Mucosa of rectum (tissue), 2 donors: ENCODE results near the gene ERG.

Experiments
- H3K27ac ChIP-seq, 2 donors: one replicate each; pipeline ENCODE4 v1.7.0; 2013; ENCODE audit warnings: inconsistent platforms in 2 of 2, low read depth in 2 of 2, low read length in 2 of 2
- H3K27me3 ChIP-seq, 2 donors: one replicate each; pipeline ENCODE4 v1.7.0; 2013; ENCODE audit warnings: low read length in 2 of 2; ENCODE audit not compliant: control insufficient read depth in 2 of 2, insufficient read depth in 2 of 2
- H3K36me3 ChIP-seq, 2 donors: one replicate each; pipeline ENCODE4 v1.7.0; 2013; ENCODE audit warnings: low read length in 2 of 2; ENCODE audit not compliant: control insufficient read depth in 2 of 2, insufficient read depth in 2 of 2
- H3K4me1 ChIP-seq, 2 donors: one replicate each; pipeline ENCODE4 v1.7.0; 2013; ENCODE audit warnings: low read length in 2 of 2, mild to moderate bottlenecking in 1 of 2; ENCODE audit not compliant: control insufficient read depth in 2 of 2, insufficient read depth in 2 of 2
- H3K4me3 ChIP-seq, 2 donors: one replicate each; pipeline ENCODE4 v1.7.0; 2013; ENCODE audit warnings: low read length in 2 of 2
- H3K9ac ChIP-seq, 2 donors: one replicate each; pipeline ENCODE4 v1.7.0; 2013; ENCODE audit warnings: low read length in 2 of 2, low read depth in 1 of 2, mild to moderate bottlenecking in 1 of 2
- H3K9me3 ChIP-seq, 2 donors: one replicate each; pipeline ENCODE4 v1.7.0; 2013; ENCODE audit warnings: low read length in 2 of 2; ENCODE audit not compliant: control insufficient read depth in 2 of 2
- donor health status: healthy.
- donor health status: Normal muscosa, but diverticular disease.

Gene ERG

DNA sequence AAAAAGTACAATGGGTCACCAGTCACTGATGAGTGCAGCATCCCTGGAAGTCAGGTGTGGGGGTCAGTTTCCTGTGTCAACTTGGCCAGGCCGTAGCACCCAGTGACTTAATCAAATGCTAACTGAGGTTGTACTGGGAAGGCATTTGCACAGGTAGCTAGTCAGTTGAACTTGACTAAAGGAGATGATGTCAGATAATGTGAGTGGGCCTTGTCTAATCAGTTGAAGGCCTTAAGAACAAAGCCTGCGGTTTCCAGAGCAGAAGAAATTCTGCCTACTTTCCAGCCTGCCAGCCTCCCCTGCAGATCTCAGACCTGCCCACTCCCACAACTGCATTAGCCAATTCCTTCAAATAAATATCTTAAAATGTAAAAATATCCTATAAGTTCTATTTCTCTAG is 57.1 kb downstream of the ERG start:
- no peak overlapping the region for H3K9ac ChIP-seq
- H3K4me1 ChIP-seq: no peaks in the 10 kb centered on the region
- H3K27ac ChIP-seq: no peak overlapping the region
- H3K4me3 ChIP-seq: no peak overlapping the region
- no peaks in the 10 kb centered on the region for H3K27me3 ChIP-seq
- no peaks in the 10 kb centered on the region for H3K36me3 ChIP-seq
- no peaks in the 10 kb centered on the region for H3K9me3 ChIP-seq

GRCh38 chr21:38440746-38441145 is 57.5 kb downstream of the ERG start:
- H3K9ac ChIP-seq: no peak overlapping the region
- H3K36me3 ChIP-seq: no peaks in the 10 kb centered on the region
- H3K4me1 ChIP-seq: no peaks in the 10 kb centered on the region
- no peak overlapping the region for H3K4me3 ChIP-seq
- H3K27ac ChIP-seq: no peak overlapping the region
- no peaks in the 10 kb centered on the region for H3K9me3 ChIP-seq
- H3K27me3 ChIP-seq: no peaks in the 10 kb centered on the region

DNA sequence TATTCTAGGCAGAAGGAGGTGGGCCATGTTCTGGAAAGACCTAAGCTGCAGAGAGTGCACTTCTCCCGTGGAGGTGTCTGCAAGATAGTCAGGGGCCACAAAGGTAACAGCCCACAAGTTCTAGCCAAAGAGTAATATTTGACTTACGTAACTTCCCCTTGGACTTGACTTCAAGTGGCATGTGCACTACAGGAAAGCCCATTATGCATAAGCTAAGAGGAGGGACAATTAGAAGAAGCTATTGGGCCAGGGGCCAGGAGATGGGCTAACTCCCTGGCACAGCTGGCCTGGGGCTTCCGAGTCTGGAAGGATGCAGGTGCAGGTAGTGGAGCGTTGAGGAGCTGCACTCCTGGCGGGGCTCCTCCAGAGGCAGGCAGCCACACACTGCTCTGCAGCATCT is 58.3 kb downstream of the ERG start:
- no peaks in the 10 kb centered on the region for H3K27me3 ChIP-seq
- no peak overlapping the region for H3K9ac ChIP-seq
- H3K27ac ChIP-seq: no peak overlapping the region
- H3K4me3 ChIP-seq: no peak overlapping the region
- no peaks in the 10 kb centered on the region for H3K4me1 ChIP-seq
- no peaks in the 10 kb centered on the region for H3K9me3 ChIP-seq
- H3K36me3 ChIP-seq: no peaks in the 10 kb centered on the region

GRCh38 chr21:38439426-38439825 is 58.9 kb downstream of the ERG start:
- H3K27ac ChIP-seq: no peak overlapping the region
- no peak overlapping the region for H3K4me3 ChIP-seq
- H3K27me3 ChIP-seq: no peaks in the 10 kb centered on the region
- H3K9me3 ChIP-seq: no peaks in the 10 kb centered on the region
- H3K36me3 ChIP-seq: no peaks in the 10 kb centered on the region
- no peaks in the 10 kb centered on the region for H3K4me1 ChIP-seq
- H3K9ac ChIP-seq: no peak overlapping the region

DNA sequence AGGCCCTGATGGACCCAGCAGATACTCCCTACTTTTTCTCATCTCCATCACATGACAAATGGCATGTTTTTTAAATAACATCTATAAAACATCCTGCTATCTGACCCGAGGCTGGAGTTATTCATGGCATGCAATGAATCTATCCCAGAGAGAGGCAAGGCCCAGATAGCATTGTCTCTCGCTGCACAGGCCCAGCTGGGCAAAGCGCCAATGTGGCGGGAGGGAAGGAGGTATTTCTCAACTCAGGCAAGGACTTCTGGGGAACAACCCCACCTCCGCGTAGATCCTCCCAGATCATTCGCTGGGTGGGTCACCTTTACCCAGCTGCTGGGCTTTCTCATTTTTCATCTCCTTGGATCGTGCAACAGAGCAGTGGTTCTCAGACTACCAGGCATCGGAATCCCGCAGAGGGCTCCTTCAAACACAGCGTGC is 59.8 kb downstream of the ERG start:
- no peaks in the 10 kb centered on the region for H3K9me3 ChIP-seq
- H3K4me3 ChIP-seq: no peak overlapping the region
- H3K27ac ChIP-seq: no peak overlapping the region
- no peaks in the 10 kb centered on the region for H3K4me1 ChIP-seq
- H3K27me3 ChIP-seq: no peaks in the 10 kb centered on the region
- H3K36me3 ChIP-seq: no peaks in the 10 kb centered on the region
- H3K9ac ChIP-seq: no peak overlapping the region

GRCh38 chr21:38436341-38436740 is 61.9 kb downstream of the ERG start:
- no peaks in the 10 kb centered on the region for H3K27me3 ChIP-seq
- no peak overlapping the region for H3K27ac ChIP-seq
- no peaks in the 10 kb centered on the region for H3K9me3 ChIP-seq
- H3K36me3 ChIP-seq: no peaks in the 10 kb centered on the region
- no peak overlapping the region for H3K9ac ChIP-seq
- H3K4me1 ChIP-seq: no peaks in the 10 kb centered on the region
- H3K4me3 ChIP-seq: no peak overlapping the region

DNA sequence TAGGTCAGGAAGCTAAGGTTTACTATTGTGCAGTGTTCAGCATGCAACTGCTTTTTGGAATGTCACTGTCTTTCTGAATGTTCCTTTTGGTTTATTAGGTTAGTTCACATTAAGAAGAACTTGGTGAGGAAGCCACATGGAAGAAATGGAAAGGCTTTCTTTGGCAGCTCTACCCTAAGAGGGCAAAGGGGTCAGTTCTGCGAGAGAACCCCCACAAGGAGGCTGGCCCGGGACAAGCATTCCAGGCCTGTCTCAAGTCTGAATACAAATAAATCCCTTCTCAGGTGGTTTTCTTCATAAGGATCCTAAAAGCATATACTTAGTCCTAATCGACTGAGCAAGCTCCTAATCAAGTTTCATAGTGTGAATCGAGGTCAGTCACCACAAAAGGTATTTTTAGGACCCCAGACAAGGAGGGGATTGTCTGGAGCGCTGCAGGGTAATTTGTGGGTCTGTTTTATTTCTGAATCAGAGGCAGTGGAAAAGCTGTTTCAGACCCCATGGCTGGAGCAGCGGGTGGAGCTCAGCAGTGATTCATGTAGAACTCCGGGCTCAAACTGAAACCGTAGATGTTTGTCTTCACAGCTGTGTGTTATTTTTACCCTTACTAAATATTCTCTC is 63.3 kb downstream of the ERG start:
- H3K9ac ChIP-seq: no peak overlapping the region
- no peaks in the 10 kb centered on the region for H3K36me3 ChIP-seq
- H3K27me3 ChIP-seq: no peaks in the 10 kb centered on the region
- H3K4me3 ChIP-seq: no peak overlapping the region
- H3K9me3 ChIP-seq: no peaks in the 10 kb centered on the region
- no peak overlapping the region for H3K27ac ChIP-seq
- H3K4me1 ChIP-seq: no peaks in the 10 kb centered on the region

- no peaks in the 10 kb centered on the region for H3K4me1 ChIP-seq
- H3K9ac ChIP-seq: no peak overlapping the region
- no peaks in the 10 kb centered on the region for H3K9me3 ChIP-seq
- H3K4me3 ChIP-seq: no peak overlapping the region
- H3K27me3 ChIP-seq: no peaks in the 10 kb centered on the region
- no peak overlapping the region for H3K27ac ChIP-seq
- no peaks in the 10 kb centered on the region for H3K36me3 ChIP-seq
These were observed 64.8 kb downstream of the ERG start for GRCh38 chr21:38433471-38433870.

GRCh38 chr21:38430401-38430984 is 67.8 kb downstream of the ERG start:
- H3K4me1 ChIP-seq: no peaks in the 10 kb centered on the region
- H3K36me3 ChIP-seq: no peaks in the 10 kb centered on the region
- no peaks in the 10 kb centered on the region for H3K9me3 ChIP-seq
- H3K4me3 ChIP-seq: no peak overlapping the region
- H3K9ac ChIP-seq: no peak overlapping the region
- no peaks in the 10 kb centered on the region for H3K27me3 ChIP-seq
- no peak overlapping the region for H3K27ac ChIP-seq

DNA sequence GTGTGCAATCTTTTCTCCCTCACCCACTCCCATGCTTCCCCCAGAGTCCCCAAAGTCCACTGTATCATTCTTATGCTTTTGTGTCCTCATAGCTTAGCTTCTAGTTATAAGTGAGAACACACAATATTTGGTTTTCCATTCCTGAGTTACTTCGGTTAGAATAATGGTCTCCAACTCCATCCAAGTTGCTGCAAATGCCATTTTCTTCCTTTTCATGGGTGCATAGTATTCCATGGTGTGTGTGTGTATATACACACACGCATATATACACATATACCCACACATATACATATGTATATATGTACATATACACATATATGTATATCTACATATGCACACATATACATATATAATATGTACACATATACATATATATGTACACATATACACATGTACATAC is 69.3 kb downstream of the ERG start:
- H3K9me3 ChIP-seq: no peaks in the 10 kb centered on the region
- no peaks in the 10 kb centered on the region for H3K27me3 ChIP-seq
- H3K9ac ChIP-seq: no peak overlapping the region
- no peak overlapping the region for H3K4me3 ChIP-seq
- no peaks in the 10 kb centered on the region for H3K36me3 ChIP-seq
- no peak overlapping the region for H3K27ac ChIP-seq
- H3K4me1 ChIP-seq: no peaks in the 10 kb centered on the region
